Activated CD8-positive, alpha-beta T cell treated with anti-CD3 and anti-CD28 coated beads for 36 hours (primary cell): Measurements from ENCODE around the gene CYB5B. TPM values are rescaled to one million over a fixed set of nuclear protein-coding genes. Genes with fewer than 3 reads are reported as not detected.

Experiments used
- ATAC-seq: fragments of 200-7000 bp; cut with Tn5 transposase; one replicate; pipeline ENCODE4 v1.10.0; 2021; ENCODE audit warnings: mild to moderate bottlenecking, moderate library complexity
- CTCF ChIA-PET: fragments of 350-600 bp; sonication (Branson Sonifier 250); formaldehyde crosslinking; loops from one replicate; lab custom pipeline; 2021; ENCODE audit warnings: antibody characterized with exemption; lab: Charles Lee
- POLR2A ChIA-PET: fragments of 350-600 bp; sonication (Branson Sonifier 250); formaldehyde crosslinking; loops from one replicate; lab custom pipeline; 2021; ENCODE audit warnings: antibody characterized with exemption; lab: Charles Lee
- DNase-seq: peaks from one replicate; pipeline ENCODE4 v3.0.0-alpha.2; 2020
- H3K27ac Mint-ChIP-seq: one replicate; pipeline ENCODE4 v1.8.0; 2021; ENCODE audit warnings: mild to moderate bottlenecking, mixed read lengths
- H3K27me3 Mint-ChIP-seq: one replicate; pipeline ENCODE4 v1.8.0; 2021; ENCODE audit warnings: mixed read lengths
- H3K36me3 Mint-ChIP-seq: one replicate; pipeline ENCODE4 v1.8.0; 2021; ENCODE audit warnings: low read depth, mixed read lengths
- H3K4me1 Mint-ChIP-seq: one replicate; pipeline ENCODE4 v1.8.0; 2021; ENCODE audit warnings: low read depth, mixed read lengths
- H3K4me3 Mint-ChIP-seq: one replicate; pipeline ENCODE4 v1.8.0; 2021; ENCODE audit warnings: mild to moderate bottlenecking, moderate library complexity, mixed read lengths
- H3K9me3 Mint-ChIP-seq: one replicate; pipeline ENCODE4 v1.8.0; 2021; ENCODE audit warnings: mixed read lengths
- intact Hi-C: fragments of 100-400 bp; cut with micrococcal nuclease; formaldehyde crosslinking; loops from one replicate; pipeline ENCODE4 v1.10.0; 2022
- total RNA-seq, 2 experiments: library from RNA; stranded (reverse); gene quantifications; one replicate each; pipeline ENCODE4 v1.2.3, GENCODE V29; 2021
- TF ChIP-seq, protein P1 (sequence below): fragments of 200-600 bp; IDR thresholded peaks from one replicate; pipeline ENCODE4 v1.8.0; 2022; ENCODE audit warnings: antibody characterized with exemption, mild to moderate bottlenecking

CYB5B gene
- total RNA-seq, 2 experiments from 2014 or later, result 159 to 163 TPM

- Mint-ChIP-seq H3K27me3 (no peaks in the 10 kb centered on the region), H3K4me3 (no peak overlapping the region), H3K27ac (peak overlapping the region; percentile 85), H3K9me3 (no peaks in the 10 kb centered on the region), H3K4me1 (peaks cover 54% of the 10 kb centered on the region), H3K36me3 (peaks cover 13% of the 10 kb centered on the region)
- TF ChIP-seq, protein P1, sequence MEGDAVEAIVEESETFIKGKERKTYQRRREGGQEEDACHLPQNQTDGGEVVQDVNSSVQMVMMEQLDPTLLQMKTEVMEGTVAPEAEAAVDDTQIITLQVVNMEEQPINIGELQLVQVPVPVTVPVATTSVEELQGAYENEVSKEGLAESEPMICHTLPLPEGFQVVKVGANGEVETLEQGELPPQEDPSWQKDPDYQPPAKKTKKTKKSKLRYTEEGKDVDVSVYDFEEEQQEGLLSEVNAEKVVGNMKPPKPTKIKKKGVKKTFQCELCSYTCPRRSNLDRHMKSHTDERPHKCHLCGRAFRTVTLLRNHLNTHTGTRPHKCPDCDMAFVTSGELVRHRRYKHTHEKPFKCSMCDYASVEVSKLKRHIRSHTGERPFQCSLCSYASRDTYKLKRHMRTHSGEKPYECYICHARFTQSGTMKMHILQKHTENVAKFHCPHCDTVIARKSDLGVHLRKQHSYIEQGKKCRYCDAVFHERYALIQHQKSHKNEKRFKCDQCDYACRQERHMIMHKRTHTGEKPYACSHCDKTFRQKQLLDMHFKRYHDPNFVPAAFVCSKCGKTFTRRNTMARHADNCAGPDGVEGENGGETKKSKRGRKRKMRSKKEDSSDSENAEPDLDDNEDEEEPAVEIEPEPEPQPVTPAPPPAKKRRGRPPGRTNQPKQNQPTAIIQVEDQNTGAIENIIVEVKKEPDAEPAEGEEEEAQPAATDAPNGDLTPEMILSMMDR, result no peak
- intact Hi-C loops, result loop anchor here (5.0 kb wide), 2 partner anchors 38 to 92 kb away; no protein-coding TSS in a partner anchor
- ATAC-seq (peak; percentile 74), DNase-seq (peak; percentile 73)
- ChIA-PET CTCF (interaction anchor here (0.7 to 2.0 kb wide), 2 partner anchors 51 to 74 kb away, joined by 3 to 14 read pairs; no protein-coding TSS in a partner anchor), POLR2A (interaction anchor here (0.6 to 1.3 kb wide), 4 partner anchors 15 to 94 kb away, joined by 3 to 5 read pairs (median 4); no protein-coding TSS in a partner anchor)
These were observed 45.6 kb downstream of the CYB5B start for GRCh38 chr16:69469807-69470561.

DNA sequence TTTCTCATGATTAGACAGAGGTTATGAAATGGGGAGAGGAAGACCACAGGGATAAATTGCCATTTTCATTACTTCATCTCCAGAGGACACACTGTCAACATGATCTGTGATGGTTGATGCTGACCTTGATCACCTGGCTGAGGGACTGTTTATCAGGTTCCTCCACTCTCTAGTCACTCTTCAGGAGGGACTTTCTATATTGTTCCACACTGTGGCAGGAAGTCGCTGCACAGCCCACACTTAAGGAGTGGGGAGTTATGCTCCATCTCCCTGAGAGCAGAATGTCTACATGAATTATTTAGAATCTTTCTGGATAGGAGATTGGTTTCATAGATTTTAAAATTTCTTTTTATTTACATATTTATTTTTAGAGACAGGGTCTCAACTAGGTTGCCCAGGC, 46.7 kb downstream of the CYB5B start:
- no peak overlapping the region for H3K4me3 Mint-ChIP-seq

GRCh38 chr16:69474408-69474807, 50.0 kb downstream of the CYB5B start:
- ATAC-seq (no peak), DNase-seq (no peak)
- intact Hi-C loops, result no loop called here
- Mint-ChIP-seq H3K27ac (no peak overlapping the region), H3K4me3 (no peak overlapping the region), H3K9me3 (no peaks in the 10 kb centered on the region), H3K36me3 (no peaks in the 10 kb centered on the region), H3K27me3 (no peaks in the 10 kb centered on the region), H3K4me1 (peaks cover 37% of the 10 kb centered on the region)
- ChIA-PET CTCF (no interaction called here), POLR2A (interaction anchor here (0.6 kb wide), 1 partner anchor 47 kb away, joined by 3 read pairs; no protein-coding TSS in a partner anchor)
- TF ChIP-seq, protein P1, result no peak

More for the DNA sequence above, 46.7 kb downstream of the CYB5B start:
- intact Hi-C loops, result no loop called here
- H3K27ac Mint-ChIP-seq, result peak overlapping the region; percentile 62
- peaks cover 44% of the 10 kb centered on the region for H3K4me1 Mint-ChIP-seq
- no peaks in the 10 kb centered on the region for H3K27me3 Mint-ChIP-seq
- H3K9me3 Mint-ChIP-seq, result no peaks in the 10 kb centered on the region
- DNase-seq (peak; percentile 32), ATAC-seq (peak; percentile 49)
- ChIA-PET CTCF (no interaction called here), POLR2A (interaction anchor here (0.6 kb wide), 1 partner anchor 44 kb away, joined by 3 read pairs; no protein-coding TSS in a partner anchor)
- peaks cover 8% of the 10 kb centered on the region for H3K36me3 Mint-ChIP-seq
- TF ChIP-seq, protein P1, result no peak

GRCh38 chr16:69476920-69477443, 52.6 kb downstream of the CYB5B start:
- Mint-ChIP-seq H3K4me1 (peaks cover 17% of the 10 kb centered on the region), H3K27ac (no peak overlapping the region), H3K27me3 (no peaks in the 10 kb centered on the region), H3K4me3 (no peak overlapping the region), H3K9me3 (no peaks in the 10 kb centered on the region), H3K36me3 (no peaks in the 10 kb centered on the region)
- no peak for ATAC-seq
- no peak for DNase-seq
- intact Hi-C loops, result no loop called here
- TF ChIP-seq, protein P1, result no peak
- POLR2A ChIA-PET, result interaction anchor here (0.7 to 0.9 kb wide), 5 partner anchors 9 to 87 kb away, joined by 3 read pairs; no protein-coding TSS in a partner anchor
- CTCF ChIA-PET, result interaction anchor here (0.7 to 1.4 kb wide), 4 partner anchors 8 to 81 kb away, joined by 3 read pairs; no protein-coding TSS in a partner anchor
